GM21737 (cell line): ENCODE measurements around the gene NARS2.
A peak's percentile ranks its signal among the peaks of the same experiment; 100 is the strongest.
"Not testable (repeated sequence)": the region's sequence is repeated elsewhere in the genome, so short reads cannot be mapped to it uniquely, and the experiment has no call there.

Experiments
- ATAC-seq: cut with Tn5 transposase; IDR thresholded peaks from one replicate; pipeline ENCODE4 v1.9.1; 2021; ENCODE audit warnings: mild to moderate bottlenecking, moderate library complexity; ENCODE audit not compliant: unreplicated experiment

NARS2 gene

GRCh38 chr11:78493413-78493975 is 81.2 kb downstream of the NARS2 start:
- no peak for ATAC-seq

GRCh38 chr11:78492973-78493372 is 81.7 kb downstream of the NARS2 start:
- ATAC-seq: no peak

GRCh38 chr11:78489184-78489583 is 85.5 kb downstream of the NARS2 start:
- no peak for ATAC-seq

- no peak for ATAC-seq
Observed at GRCh38 chr11:78478536-78478935, 96.1 kb downstream of the NARS2 start.

- ATAC-seq: no peak
Observed at GRCh38 chr11:78476066-78476465, 98.6 kb downstream of the NARS2 start.

- ATAC-seq: no peak
Observed at GRCh38 chr11:78474451-78474850, 100.2 kb downstream of the NARS2 start.

GRCh38 chr11:78472905-78473304 is 101.8 kb downstream of the NARS2 start:
- ATAC-seq: no peak

GRCh38 chr11:78472382-78472781 is 102.3 kb downstream of the NARS2 start:
- no peak for ATAC-seq

GRCh38 chr11:78470861-78471442 is 103.7 kb downstream of the NARS2 start:
- no peak for ATAC-seq

GRCh38 chr11:78469896-78470295 is 104.8 kb downstream of the NARS2 start:
- no peak for ATAC-seq

GRCh38 chr11:78467931-78468330 is 106.7 kb downstream of the NARS2 start:
- no peak for ATAC-seq

GRCh38 chr11:78467370-78467769 is 107.3 kb downstream of the NARS2 start:
- ATAC-seq: no peak

- peak; percentile 96 for ATAC-seq
Observed at GRCh38 chr11:78465169-78465942, 109.3 kb downstream of the NARS2 start.

GRCh38 chr11:78464787-78465168 is 109.9 kb downstream of the NARS2 start:
- ATAC-seq: not testable (repeated sequence)

- no peak for ATAC-seq
Observed at GRCh38 chr11:78460471-78460870, 114.2 kb downstream of the NARS2 start.

- ATAC-seq: no peak
Observed at GRCh38 chr11:78459738-78460137, 114.9 kb downstream of the NARS2 start.

- no peak for ATAC-seq
Observed at GRCh38 chr11:78457448-78457847, 117.2 kb downstream of the NARS2 start.

- ATAC-seq: no peak
Observed at GRCh38 chr11:78453140-78453935, 121.3 kb downstream of the NARS2 start.

- no peak for ATAC-seq
Observed at GRCh38 chr11:78451371-78452150, 123.1 kb downstream of the NARS2 start.

GRCh38 chr11:78450866-78451265 is 123.8 kb downstream of the NARS2 start:
- no peak for ATAC-seq

GRCh38 chr11:78449866-78450265 is 124.8 kb downstream of the NARS2 start:
- no peak for ATAC-seq
